IPS-15b (cell line): ENCODE data around the gene HADH.
"Not testable (repeated sequence)": the region's sequence is repeated elsewhere in the genome, so short reads cannot be mapped to it uniquely, and the experiment has no call there.

Experiments used
- H3K27me3 ChIP-seq: one replicate; pipeline ENCODE4 v1.6.1; 2013; ENCODE audit warnings: low read length; ENCODE audit not compliant: control insufficient read depth, insufficient read depth
- H3K36me3 ChIP-seq: one replicate; pipeline ENCODE4 v1.6.1; 2013; ENCODE audit warnings: low read length; ENCODE audit not compliant: control insufficient read depth, insufficient read depth
- H3K4me1 ChIP-seq: one replicate; pipeline ENCODE4 v1.6.1; 2013; ENCODE audit warnings: mild to moderate bottlenecking, low read length; ENCODE audit not compliant: control insufficient read depth, insufficient read depth
- H3K4me3 ChIP-seq: one replicate; pipeline ENCODE4 v1.5.1; 2013; ENCODE audit warnings: low read depth, low read length
- H3K9ac ChIP-seq: one replicate; pipeline ENCODE4 v1.6.1; 2013; ENCODE audit warnings: low read depth, mild to moderate bottlenecking, low read length
- H3K9me3 ChIP-seq: one replicate; pipeline ENCODE4 v1.6.1; 2013; ENCODE audit warnings: mild to moderate bottlenecking, low read length; ENCODE audit not compliant: control insufficient read depth, insufficient read depth

The HADH gene

GRCh38 chr4:107989537-107990386 lies at the start of gene HADH:
HADH (plus strand) TSS chr4:107989889; CDS start chr4:107989933, 44 bp downstream.
- Histone ChIP-seq H3K9me3 (no peaks in the 10 kb centered on the region), H3K9ac (peak within 1 kb of the TSS; percentile 74), H3K27me3 (peaks cover 8% of the 10 kb centered on the region), H3K4me3 (peak within 1 kb of the TSS; percentile 80), H3K4me1 (peaks cover 13% of the 10 kb centered on the region), H3K36me3 (no peaks in the 10 kb centered on the region)

GRCh38 chr4:107945809-107946208 lies 43.9 kb upstream of the HADH start:
- Histone ChIP-seq H3K36me3 (peaks cover 7% of the 10 kb centered on the region), H3K4me1 (no peaks in the 10 kb centered on the region), H3K4me3 (no peak overlapping the region), H3K9me3 (no peaks in the 10 kb centered on the region), H3K9ac (no peak overlapping the region), H3K27me3 (no peaks in the 10 kb centered on the region)

- peaks cover 3% of the 10 kb centered on the region for H3K9me3 ChIP-seq
- H3K4me1 ChIP-seq, result no peaks in the 10 kb centered on the region
- peaks cover 7% of the 10 kb centered on the region for H3K36me3 ChIP-seq
- H3K27me3 ChIP-seq, result no peaks in the 10 kb centered on the region
- H3K9ac ChIP-seq, result no peak overlapping the region
- H3K4me3 ChIP-seq, result no peak overlapping the region
These were observed 38.7 kb upstream of the HADH start for GRCh38 chr4:107950746-107951540.

GRCh38 chr4:107951551-107951950 lies 38.1 kb upstream of the HADH start:
- Histone ChIP-seq H3K4me1 (no peaks in the 10 kb centered on the region), H3K9me3 (peaks cover 3% of the 10 kb centered on the region), H3K36me3 (peaks cover 7% of the 10 kb centered on the region), H3K27me3 (no peaks in the 10 kb centered on the region), H3K4me3 (no peak overlapping the region), H3K9ac (no peak overlapping the region)

- H3K9me3 ChIP-seq, result peaks cover 3% of the 10 kb centered on the region
- no peak overlapping the region for H3K4me3 ChIP-seq
- no peaks in the 10 kb centered on the region for H3K36me3 ChIP-seq
- H3K27me3 ChIP-seq, result no peaks in the 10 kb centered on the region
- no peak overlapping the region for H3K9ac ChIP-seq
- no peaks in the 10 kb centered on the region for H3K4me1 ChIP-seq
These were observed 33.7 kb upstream of the HADH start for GRCh38 chr4:107956011-107956410.

- Histone ChIP-seq H3K9me3 (no peaks in the 10 kb centered on the region), H3K4me3 (no peak overlapping the region), H3K36me3 (no peaks in the 10 kb centered on the region), H3K4me1 (no peaks in the 10 kb centered on the region), H3K27me3 (no peaks in the 10 kb centered on the region), H3K9ac (no peak overlapping the region)
These were observed 22.8 kb upstream of the HADH start for GRCh38 chr4:107966903-107967302.

- not testable (repeated sequence) for H3K9me3 ChIP-seq
These were observed 22.2 kb upstream of the HADH start for GRCh38 chr4:107967519-107967918.

GRCh38 chr4:107967921-107968320 lies 21.8 kb upstream of the HADH start:
- not testable (repeated sequence) for H3K36me3 ChIP-seq, H3K9me3 ChIP-seq, H3K4me1 ChIP-seq, H3K27me3 ChIP-seq, H3K4me3 ChIP-seq, H3K9ac ChIP-seq

More at GRCh38 chr4:107967519-107967918, 22.2 kb upstream of the HADH start:
- H3K4me1 ChIP-seq, H3K36me3 ChIP-seq, H3K4me3 ChIP-seq, H3K9ac ChIP-seq, H3K27me3 ChIP-seq: not testable (repeated sequence)

- H3K4me3 ChIP-seq, result no peak overlapping the region
- H3K9ac ChIP-seq, result no peak overlapping the region
- no peaks in the 10 kb centered on the region for H3K9me3 ChIP-seq
- no peaks in the 10 kb centered on the region for H3K27me3 ChIP-seq
- H3K36me3 ChIP-seq, result no peaks in the 10 kb centered on the region
- H3K4me1 ChIP-seq, result no peaks in the 10 kb centered on the region
These were observed 19.5 kb upstream of the HADH start for GRCh38 chr4:107970063-107970798.

GRCh38 chr4:107972605-107973004 lies 17.1 kb upstream of the HADH start:
- Histone ChIP-seq H3K27me3 (no peaks in the 10 kb centered on the region), H3K36me3 (no peaks in the 10 kb centered on the region), H3K9me3 (no peaks in the 10 kb centered on the region), H3K4me3 (no peak overlapping the region), H3K4me1 (no peaks in the 10 kb centered on the region), H3K9ac (no peak overlapping the region)

- Histone ChIP-seq H3K9me3 (no peaks in the 10 kb centered on the region), H3K27me3 (no peaks in the 10 kb centered on the region), H3K36me3 (no peaks in the 10 kb centered on the region), H3K4me1 (no peaks in the 10 kb centered on the region), H3K4me3 (no peak overlapping the region), H3K9ac (no peak overlapping the region)
These were observed 15.2 kb upstream of the HADH start for GRCh38 chr4:107974523-107974922.
